GM18909 (cell line): ENCODE data around the gene SNORC.

ENCODE experiments used
- ATAC-seq: cut with Tn5 transposase; IDR thresholded peaks from one replicate; pipeline ENCODE4 v1.9.1; 2021; ENCODE audit warnings: mild to moderate bottlenecking; ENCODE audit not compliant: unreplicated experiment, poor library complexity

Gene SNORC

GRCh38 chr2:232880764-232881351 is 10.8 kb downstream of the SNORC start:
- ATAC-seq = no peak

GRCh38 chr2:232882085-232882484 is 12.0 kb downstream of the SNORC start:
- no peak for ATAC-seq

GRCh38 chr2:232882505-232883115 is 12.5 kb downstream of the SNORC start:
- no peak for ATAC-seq

- no peak for ATAC-seq
These were observed 13.2 kb downstream of the SNORC start for GRCh38 chr2:232883116-232883721.

- no peak for ATAC-seq
These were observed 13.9 kb downstream of the SNORC start for GRCh38 chr2:232884001-232884421.

- no peak for ATAC-seq
These were observed 14.6 kb downstream of the SNORC start for GRCh38 chr2:232884549-232885263.

GRCh38 chr2:232885264-232885961 is 15.3 kb downstream of the SNORC start:
- ATAC-seq = no peak

- ATAC-seq = no peak
These were observed 16.1 kb downstream of the SNORC start for GRCh38 chr2:232886176-232886575.

- no peak for ATAC-seq
These were observed 16.6 kb downstream of the SNORC start for GRCh38 chr2:232886632-232887031.

- no peak for ATAC-seq
These were observed 17.2 kb downstream of the SNORC start for GRCh38 chr2:232887171-232887850.

GRCh38 chr2:232888099-232888836 is 18.2 kb downstream of the SNORC start:
- no peak for ATAC-seq

GRCh38 chr2:232888839-232889529 is 18.9 kb downstream of the SNORC start:
- ATAC-seq = no peak

GRCh38 chr2:232889876-232890401 is 19.9 kb downstream of the SNORC start:
- no peak for ATAC-seq

- ATAC-seq = no peak
These were observed 20.5 kb downstream of the SNORC start for GRCh38 chr2:232890536-232890895.

- ATAC-seq = no peak
These were observed 21.0 kb downstream of the SNORC start for GRCh38 chr2:232890896-232891601.

- ATAC-seq = no peak
These were observed 21.6 kb downstream of the SNORC start for GRCh38 chr2:232891621-232892071.

- no peak for ATAC-seq
These were observed 22.2 kb downstream of the SNORC start for GRCh38 chr2:232892221-232892620.

GRCh38 chr2:232892843-232893242 is 22.8 kb downstream of the SNORC start:
- no peak for ATAC-seq
